ENCODE results near the gene MYD88.

Gene MYD88

GRCh38 chr3:38164952-38165721, 26.7 kb downstream of the MYD88 start, which contains the start of gene OXSR1:
OXSR1 (plus strand) TSS chr3:38165537; CDS start chr3:38165877, 340 bp downstream.
- peak; percentile 94 to 97 (median 94) for DNase-seq
- Histone ChIP-seq H3K9me3 (ENCODE audit: control insufficient read depth, low read length) (no peaks in the 10 kb centered on the region), H3K4me1 (ENCODE audit: control insufficient read depth, insufficient read depth, low read length, poor library complexity, severe bottlenecking) (peaks cover 10% of the 10 kb centered on the region)

GRCh38 chr3:38165722-38166387, 27.4 kb downstream of the MYD88 start:
- peak overlapping the region; percentile 98 for H3K27ac ChIP-seq (ENCODE audit: insufficient read depth, low read length, poor library complexity, severe bottlenecking)
- no peaks in the 10 kb centered on the region for H3K36me3 ChIP-seq (ENCODE audit: control insufficient read depth, insufficient read depth, low read length)
- H3K27me3 ChIP-seq (replicated peaks; ENCODE audit: control insufficient read depth, insufficient read depth, low read length, poor library complexity, severe bottlenecking), result no peaks in the 10 kb centered on the region
- peak overlapping the region; percentile 94 for H3K4me3 ChIP-seq (ENCODE audit: insufficient read depth, low read depth, low read length, poor library complexity, severe bottlenecking)
- H3K4me1 ChIP-seq (ENCODE audit: control insufficient read depth, insufficient read depth, low read length, poor library complexity, severe bottlenecking), result peaks cover 10% of the 10 kb centered on the region
- DNase-seq, result no peak
- no peaks in the 10 kb centered on the region for H3K9me3 ChIP-seq (ENCODE audit: control insufficient read depth, low read length)

More at GRCh38 chr3:38164952-38165721, 26.7 kb downstream of the MYD88 start, which contains the start of gene OXSR1:
- Histone ChIP-seq H3K36me3 (ENCODE audit: control insufficient read depth, insufficient read depth, low read length) (no peaks in the 10 kb centered on the region), H3K27ac (ENCODE audit: insufficient read depth, low read length, poor library complexity, severe bottlenecking) (peak within 1 kb of the TSS; percentile 98), H3K27me3 (replicated peaks; ENCODE audit: control insufficient read depth, insufficient read depth, low read length, poor library complexity, severe bottlenecking) (no peaks in the 10 kb centered on the region), H3K4me3 (ENCODE audit: insufficient read depth, low read depth, low read length, poor library complexity, severe bottlenecking) (peak within 1 kb of the TSS; percentile 94)

GRCh38 chr3:38167591-38167990, 29.1 kb downstream of the MYD88 start:
- Histone ChIP-seq H3K27me3 (replicated peaks; ENCODE audit: control insufficient read depth, insufficient read depth, low read length, poor library complexity, severe bottlenecking) (no peaks in the 10 kb centered on the region), H3K9me3 (ENCODE audit: control insufficient read depth, low read length) (no peaks in the 10 kb centered on the region), H3K4me3 (ENCODE audit: insufficient read depth, low read depth, low read length, poor library complexity, severe bottlenecking) (no peak overlapping the region), H3K27ac (ENCODE audit: insufficient read depth, low read length, poor library complexity, severe bottlenecking) (no peak overlapping the region), H3K4me1 (ENCODE audit: control insufficient read depth, insufficient read depth, low read length, poor library complexity, severe bottlenecking) (peaks cover 10% of the 10 kb centered on the region), H3K36me3 (ENCODE audit: control insufficient read depth, insufficient read depth, low read length) (no peaks in the 10 kb centered on the region)
- DNase-seq, result no peak

GRCh38 chr3:38168151-38169026, 29.9 kb downstream of the MYD88 start:
- peaks cover 14% of the 10 kb centered on the region for H3K4me1 ChIP-seq (ENCODE audit: control insufficient read depth, insufficient read depth, low read length, poor library complexity, severe bottlenecking)
- H3K36me3 ChIP-seq (ENCODE audit: control insufficient read depth, insufficient read depth, low read length), result no peaks in the 10 kb centered on the region
- no peak overlapping the region for H3K27ac ChIP-seq (ENCODE audit: insufficient read depth, low read length, poor library complexity, severe bottlenecking)
- DNase-seq, result no peak
- no peaks in the 10 kb centered on the region for H3K27me3 ChIP-seq (replicated peaks; ENCODE audit: control insufficient read depth, insufficient read depth, low read length, poor library complexity, severe bottlenecking)
- H3K4me3 ChIP-seq (ENCODE audit: insufficient read depth, low read depth, low read length, poor library complexity, severe bottlenecking), result no peak overlapping the region
- no peaks in the 10 kb centered on the region for H3K9me3 ChIP-seq (ENCODE audit: control insufficient read depth, low read length)

- no peak for DNase-seq
- H3K27me3 ChIP-seq (replicated peaks; ENCODE audit: control insufficient read depth, insufficient read depth, low read length, poor library complexity, severe bottlenecking), result no peaks in the 10 kb centered on the region
- H3K27ac ChIP-seq (ENCODE audit: insufficient read depth, low read length, poor library complexity, severe bottlenecking), result no peak overlapping the region
- H3K4me1 ChIP-seq (ENCODE audit: control insufficient read depth, insufficient read depth, low read length, poor library complexity, severe bottlenecking), result peaks cover 17% of the 10 kb centered on the region
- H3K36me3 ChIP-seq (ENCODE audit: control insufficient read depth, insufficient read depth, low read length), result no peaks in the 10 kb centered on the region
- H3K4me3 ChIP-seq (ENCODE audit: insufficient read depth, low read depth, low read length, poor library complexity, severe bottlenecking), result no peak overlapping the region
- H3K9me3 ChIP-seq (ENCODE audit: control insufficient read depth, low read length), result no peaks in the 10 kb centered on the region
Measured at GRCh38 chr3:38169027-38169317, 30.5 kb downstream of the MYD88 start.

- Histone ChIP-seq H3K27ac (ENCODE audit: insufficient read depth, low read length, poor library complexity, severe bottlenecking) (no peak overlapping the region), H3K4me1 (ENCODE audit: control insufficient read depth, insufficient read depth, low read length, poor library complexity, severe bottlenecking) (peaks cover 14% of the 10 kb centered on the region)
Measured at GRCh38 chr3:38170722-38171121, 32.3 kb downstream of the MYD88 start.

GRCh38 chr3:38171622-38172021, 33.2 kb downstream of the MYD88 start:
- Histone ChIP-seq H3K36me3 (ENCODE audit: control insufficient read depth, insufficient read depth, low read length) (no peaks in the 10 kb centered on the region), H3K4me3 (ENCODE audit: insufficient read depth, low read depth, low read length, poor library complexity, severe bottlenecking) (no peak overlapping the region), H3K27me3 (replicated peaks; ENCODE audit: control insufficient read depth, insufficient read depth, low read length, poor library complexity, severe bottlenecking) (no peaks in the 10 kb centered on the region), H3K4me1 (ENCODE audit: control insufficient read depth, insufficient read depth, low read length, poor library complexity, severe bottlenecking) (peaks cover 14% of the 10 kb centered on the region), H3K27ac (ENCODE audit: insufficient read depth, low read length, poor library complexity, severe bottlenecking) (no peak overlapping the region), H3K9me3 (ENCODE audit: control insufficient read depth, low read length) (no peaks in the 10 kb centered on the region)
- no peak for DNase-seq

More at GRCh38 chr3:38170722-38171121, 32.3 kb downstream of the MYD88 start:
- H3K4me3 ChIP-seq (ENCODE audit: insufficient read depth, low read depth, low read length, poor library complexity, severe bottlenecking), result no peak overlapping the region
- H3K9me3 ChIP-seq (ENCODE audit: control insufficient read depth, low read length), result no peaks in the 10 kb centered on the region
- no peak for DNase-seq
- H3K27me3 ChIP-seq (replicated peaks; ENCODE audit: control insufficient read depth, insufficient read depth, low read length, poor library complexity, severe bottlenecking), result no peaks in the 10 kb centered on the region
- H3K36me3 ChIP-seq (ENCODE audit: control insufficient read depth, insufficient read depth, low read length), result no peaks in the 10 kb centered on the region

- no peak for DNase-seq
- Histone ChIP-seq H3K27me3 (replicated peaks; ENCODE audit: control insufficient read depth, insufficient read depth, low read length, poor library complexity, severe bottlenecking) (no peaks in the 10 kb centered on the region), H3K4me3 (ENCODE audit: insufficient read depth, low read depth, low read length, poor library complexity, severe bottlenecking) (no peak overlapping the region), H3K36me3 (ENCODE audit: control insufficient read depth, insufficient read depth, low read length) (no peaks in the 10 kb centered on the region), H3K9me3 (ENCODE audit: control insufficient read depth, low read length) (no peaks in the 10 kb centered on the region), H3K27ac (ENCODE audit: insufficient read depth, low read length, poor library complexity, severe bottlenecking) (no peak overlapping the region), H3K4me1 (ENCODE audit: control insufficient read depth, insufficient read depth, low read length, poor library complexity, severe bottlenecking) (peaks cover 7% of the 10 kb centered on the region)
Measured at GRCh38 chr3:38173834-38174418, 35.5 kb downstream of the MYD88 start.

- H3K36me3 ChIP-seq (ENCODE audit: control insufficient read depth, insufficient read depth, low read length), result no peaks in the 10 kb centered on the region
- no peaks in the 10 kb centered on the region for H3K27me3 ChIP-seq (replicated peaks; ENCODE audit: control insufficient read depth, insufficient read depth, low read length, poor library complexity, severe bottlenecking)
- H3K4me1 ChIP-seq (ENCODE audit: control insufficient read depth, insufficient read depth, low read length, poor library complexity, severe bottlenecking), result peaks cover 7% of the 10 kb centered on the region
- DNase-seq, result no peak
- H3K4me3 ChIP-seq (ENCODE audit: insufficient read depth, low read depth, low read length, poor library complexity, severe bottlenecking), result no peak overlapping the region
- H3K27ac ChIP-seq (ENCODE audit: insufficient read depth, low read length, poor library complexity, severe bottlenecking), result no peak overlapping the region
- H3K9me3 ChIP-seq (ENCODE audit: control insufficient read depth, low read length), result no peaks in the 10 kb centered on the region
Measured at GRCh38 chr3:38177181-38177580, 38.7 kb downstream of the MYD88 start.

Measured in effector memory CD4-positive, alpha-beta T cell (primary cell).